ENCODE measurements around the gene SUGCT. TPM values are rescaled to one million over a fixed set of nuclear protein-coding genes. Genes with fewer than 3 reads are reported as not detected.

The SUGCT gene
- total RNA-seq, 2 donors from 2014 or later, result 3.3 to 15.2 TPM

- no peaks in the 10 kb centered on the region for H3K36me3 ChIP-seq
- DNase-seq (ENCODE audit: low spot score) (no peak), ATAC-seq (ENCODE audit: insufficient number of reproducible peaks, low FRiP score, low read depth) (no peak)
- TF ChIP-seq, protein P1, sequence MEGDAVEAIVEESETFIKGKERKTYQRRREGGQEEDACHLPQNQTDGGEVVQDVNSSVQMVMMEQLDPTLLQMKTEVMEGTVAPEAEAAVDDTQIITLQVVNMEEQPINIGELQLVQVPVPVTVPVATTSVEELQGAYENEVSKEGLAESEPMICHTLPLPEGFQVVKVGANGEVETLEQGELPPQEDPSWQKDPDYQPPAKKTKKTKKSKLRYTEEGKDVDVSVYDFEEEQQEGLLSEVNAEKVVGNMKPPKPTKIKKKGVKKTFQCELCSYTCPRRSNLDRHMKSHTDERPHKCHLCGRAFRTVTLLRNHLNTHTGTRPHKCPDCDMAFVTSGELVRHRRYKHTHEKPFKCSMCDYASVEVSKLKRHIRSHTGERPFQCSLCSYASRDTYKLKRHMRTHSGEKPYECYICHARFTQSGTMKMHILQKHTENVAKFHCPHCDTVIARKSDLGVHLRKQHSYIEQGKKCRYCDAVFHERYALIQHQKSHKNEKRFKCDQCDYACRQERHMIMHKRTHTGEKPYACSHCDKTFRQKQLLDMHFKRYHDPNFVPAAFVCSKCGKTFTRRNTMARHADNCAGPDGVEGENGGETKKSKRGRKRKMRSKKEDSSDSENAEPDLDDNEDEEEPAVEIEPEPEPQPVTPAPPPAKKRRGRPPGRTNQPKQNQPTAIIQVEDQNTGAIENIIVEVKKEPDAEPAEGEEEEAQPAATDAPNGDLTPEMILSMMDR (IDR thresholded peaks at IDR 0.05), result no peak
- no peaks in the 10 kb centered on the region for H3K9me3 ChIP-seq
- H3K4me1 ChIP-seq (ENCODE audit: control insufficient read depth in 1 of 2, low read depth in 2 of 2), result no peaks in the 10 kb centered on the region
- no peaks in the 10 kb centered on the region for H3K27me3 ChIP-seq (replicated peaks; ENCODE audit: insufficient read depth)
- H3K4me3 ChIP-seq, result no peak overlapping the region
- no peak overlapping the region for H3K27ac ChIP-seq
These were observed 364.9 kb downstream of the SUGCT start for GRCh38 chr7:40499718-40500117.

DNA sequence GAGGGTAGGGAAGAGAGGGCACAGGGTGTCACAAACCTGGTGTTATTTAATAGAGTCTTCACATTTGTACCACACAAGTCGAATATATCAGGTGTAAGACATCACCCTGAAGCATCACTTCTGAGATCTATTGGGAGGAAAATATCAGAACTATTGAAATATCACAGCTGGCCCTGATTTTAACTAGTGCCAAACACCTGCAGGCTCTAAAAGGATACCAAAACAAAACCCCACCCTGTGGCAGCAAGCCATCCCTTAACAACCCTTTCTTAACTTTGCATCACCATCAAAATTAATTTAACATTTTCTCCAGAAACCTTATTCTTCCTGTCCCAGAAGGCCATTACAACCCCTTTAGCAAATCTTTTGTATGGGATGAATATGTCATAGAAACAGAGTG lies 365.4 kb downstream of the SUGCT start:
- no peak for DNase-seq (ENCODE audit: low spot score)
- no peak overlapping the region for H3K27ac ChIP-seq
- no peak for ATAC-seq (ENCODE audit: insufficient number of reproducible peaks, low FRiP score, low read depth)
- H3K27me3 ChIP-seq (replicated peaks; ENCODE audit: insufficient read depth), result no peaks in the 10 kb centered on the region
- H3K4me3 ChIP-seq, result no peak overlapping the region
- no peaks in the 10 kb centered on the region for H3K9me3 ChIP-seq
- no peaks in the 10 kb centered on the region for H3K36me3 ChIP-seq
- H3K4me1 ChIP-seq (ENCODE audit: control insufficient read depth in 1 of 2, low read depth in 2 of 2), result no peaks in the 10 kb centered on the region
- TF ChIP-seq, protein P1 (IDR thresholded peaks at IDR 0.05), result no peak

DNA sequence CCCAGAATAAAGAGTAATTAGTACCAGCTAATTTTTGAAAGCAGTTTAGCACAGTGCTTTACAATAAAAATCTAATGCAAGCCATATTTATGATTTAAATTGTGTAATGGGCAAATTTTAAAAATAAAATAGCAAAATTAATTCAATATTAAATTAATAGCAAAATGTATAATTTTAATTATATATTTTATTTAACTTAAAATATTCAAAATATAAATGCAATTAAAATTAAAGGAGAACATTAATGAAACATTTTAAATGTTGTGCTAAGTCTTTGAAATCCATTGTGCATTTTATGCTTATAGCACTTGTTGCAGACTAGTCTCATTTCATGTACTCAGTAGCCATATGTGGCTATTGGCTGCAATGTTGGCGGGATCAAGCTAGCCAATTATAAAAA lies 367.6 kb downstream of the SUGCT start:
- no peaks in the 10 kb centered on the region for H3K36me3 ChIP-seq
- H3K27ac ChIP-seq, result no peak overlapping the region
- DNase-seq (ENCODE audit: low spot score) (no peak), ATAC-seq (ENCODE audit: insufficient number of reproducible peaks, low FRiP score, low read depth) (no peak)
- no peaks in the 10 kb centered on the region for H3K27me3 ChIP-seq (replicated peaks; ENCODE audit: insufficient read depth)
- no peaks in the 10 kb centered on the region for H3K4me1 ChIP-seq (ENCODE audit: control insufficient read depth in 1 of 2, low read depth in 2 of 2)
- H3K4me3 ChIP-seq, result no peak overlapping the region
- TF ChIP-seq, protein P1 (IDR thresholded peaks at IDR 0.05), result no peak
- H3K9me3 ChIP-seq, result peaks cover 4% of the 10 kb centered on the region

DNA sequence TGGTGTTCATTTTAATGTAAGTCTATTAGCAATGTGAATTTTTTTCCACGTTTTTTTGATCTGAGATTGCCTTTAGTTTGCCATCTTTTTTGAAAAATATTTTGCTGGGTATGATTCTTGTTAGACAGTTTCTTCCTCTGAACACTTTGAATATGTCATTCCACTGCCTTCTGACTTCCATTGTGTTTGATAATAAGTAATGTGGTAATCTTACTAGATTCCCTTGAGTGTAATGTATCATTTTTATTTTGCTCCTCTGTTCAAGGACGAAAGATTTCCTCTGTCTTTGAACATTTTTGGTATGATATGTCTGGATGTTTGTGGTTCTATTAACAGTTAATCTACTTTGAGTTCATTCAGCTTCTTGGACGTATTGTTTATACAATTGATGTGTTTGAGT lies 371.4 kb downstream of the SUGCT start:
- Histone ChIP-seq H3K36me3 (no peaks in the 10 kb centered on the region), H3K27me3 (replicated peaks; ENCODE audit: insufficient read depth) (no peaks in the 10 kb centered on the region), H3K9me3 (peaks cover 4% of the 10 kb centered on the region), H3K4me1 (ENCODE audit: control insufficient read depth in 1 of 2, low read depth in 2 of 2) (peaks cover 0 to 9% of the 10 kb centered on the region in 2 donors), H3K4me3 (no peak overlapping the region), H3K27ac (no peak overlapping the region)
- TF ChIP-seq, protein P1 (IDR thresholded peaks at IDR 0.05), result no peak
- no peak for DNase-seq (ENCODE audit: low spot score)
- ATAC-seq (ENCODE audit: insufficient number of reproducible peaks, low FRiP score, low read depth), result no peak

DNA sequence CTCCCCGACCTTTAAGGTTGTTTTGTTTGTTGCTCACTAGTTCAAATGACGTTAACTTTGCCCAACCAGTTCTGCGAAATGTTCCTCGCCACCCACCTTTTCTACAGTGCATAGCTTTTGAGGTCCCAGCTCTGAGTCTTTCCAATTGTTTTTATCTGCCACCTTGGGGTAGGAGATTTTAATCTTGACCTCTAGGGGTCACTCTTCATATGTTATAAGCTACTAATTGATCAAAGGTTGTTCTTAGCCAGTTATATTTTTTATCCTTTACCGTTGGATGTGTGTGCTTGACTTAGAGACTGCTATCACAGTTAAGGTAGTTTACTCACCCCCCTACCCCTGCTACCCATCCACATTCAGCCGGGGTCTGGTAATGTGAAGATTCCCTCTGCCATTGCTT lies 372.4 kb downstream of the SUGCT start:
- TF ChIP-seq, protein P1 (IDR thresholded peaks at IDR 0.05), result no peak
- Histone ChIP-seq H3K4me1 (ENCODE audit: control insufficient read depth in 1 of 2, low read depth in 2 of 2) (peaks cover 0 to 9% of the 10 kb centered on the region in 2 donors), H3K36me3 (no peaks in the 10 kb centered on the region), H3K9me3 (peaks cover 4% of the 10 kb centered on the region), H3K27me3 (replicated peaks; ENCODE audit: insufficient read depth) (no peaks in the 10 kb centered on the region), H3K27ac (no peak overlapping the region), H3K4me3 (no peak overlapping the region)
- ATAC-seq (ENCODE audit: insufficient number of reproducible peaks, low FRiP score, low read depth) (no peak), DNase-seq (ENCODE audit: low spot score) (no peak)

Measured in thoracic aorta (tissue), 2 donors.